Measurements from ENCODE around the gene TBL1XR1. TPM values are rescaled to one million over a fixed set of nuclear protein-coding genes. Genes with fewer than 3 reads are reported as not detected.

TBL1XR1 gene
- total and polyA plus RNA-seq, 2 donors (not counting 3 experiments of a cell fraction or from before 2014, with no cell fraction given) = 26.9 to 146 TPM

DNA sequence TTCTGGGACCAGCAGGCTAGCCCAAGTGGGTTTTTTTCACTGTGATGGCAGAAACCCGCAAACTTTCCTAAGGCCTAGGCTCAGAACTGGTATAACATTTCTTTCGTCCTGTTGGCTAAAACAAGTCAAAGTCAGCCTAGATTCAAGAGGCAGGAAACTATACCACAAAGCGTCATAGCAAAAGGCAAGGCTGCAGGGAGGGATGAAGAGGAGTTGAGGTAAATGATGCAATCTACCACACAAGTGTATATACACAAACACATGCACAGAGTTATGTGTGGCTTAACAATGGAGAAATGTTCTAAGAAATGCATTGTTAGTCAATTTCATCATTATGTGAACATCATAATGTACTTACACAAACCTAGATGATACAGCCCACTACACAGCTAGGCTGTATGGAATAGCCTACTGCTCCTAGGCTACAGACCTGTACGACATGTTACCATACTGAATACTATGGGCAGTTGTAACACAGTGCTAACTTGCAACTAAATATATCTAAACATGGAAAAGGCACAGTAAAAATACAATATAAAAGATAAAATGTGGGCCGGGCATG, 225.6 kb downstream of the TBL1XR1 start:
- DNase-seq (ENCODE audit: low read depth, low spot score) (no peak), FAIRE-seq (no peak)
- CTCF ChIA-PET = no interaction called here
- TF ChIP-seq GATA2 (IDR thresholded peaks at IDR 0.05; ENCODE audit: insufficient read depth, insufficient read length, low read depth, low read length) = no peak
- TF ChIP-seq FOS (IDR thresholded peaks at IDR 0.05; ENCODE audit: borderline replicate concordance, insufficient read depth, low read length) = no peak
- TF ChIP-seq JUN (IDR thresholded peaks at IDR 0.05; ENCODE audit: borderline replicate concordance, insufficient read depth, insufficient read length, low read depth) = no peak
- Histone ChIP-seq H3K9ac (replicated peaks; ENCODE audit: extremely low read depth, insufficient read depth, low read length) (no peak overlapping the region), H4K20me1 (replicated peaks; ENCODE audit: control insufficient read depth, extremely low read depth, insufficient read depth, low read length) (no peaks in the 10 kb centered on the region), H3K4me2 (ENCODE audit: insufficient read depth, low read length) (no peak overlapping the region), H3K27me3 (ENCODE audit: control insufficient read depth in 2 of 2, insufficient read depth in 2 of 2, low read length in 2 of 2) (no peaks in the 10 kb centered on the region), H3K4me1 (ENCODE audit: control insufficient read depth, extremely low read depth, insufficient read depth, low read length) (no peaks in the 10 kb centered on the region), H3K9me3 (replicated peaks; ENCODE audit: control insufficient read depth, insufficient read depth, low read length) (no peaks in the 10 kb centered on the region), H3K9me1 (replicated peaks; ENCODE audit: control insufficient read depth, extremely low read depth, insufficient read depth, low read length) (no peaks in the 10 kb centered on the region), H3K36me3 (ENCODE audit: control insufficient read depth in 2 of 2, extremely low read depth in 1 of 2, insufficient read depth in 2 of 2, low read length in 2 of 2) (no peaks in the 10 kb centered on the region), H2AFZ (ENCODE audit: low read depth, low read length) (no peak overlapping the region), H3K27ac (ENCODE audit: insufficient read depth, low read depth, low read length) (no peak overlapping the region), H3K4me3 (replicated peaks in 1 of 3; ENCODE audit: insufficient read depth in 1 of 3, low read depth in 1 of 3, low read length in 3 of 3) (no peak overlapping the region), H3K79me2 (ENCODE audit: control insufficient read depth, insufficient read depth, low read length) (no peaks in the 10 kb centered on the region)
- BruUV-seq (replicated peaks) = no TSS peak
- POLR2A ChIA-PET = no interaction called here
- intact Hi-C loops (cut with micrococcal nuclease) = no loop called here
- dilution Hi-C loops (cut with MboI; ENCODE audit: extremely low pct_ligation_motif_present, low sequenced_read_pairs) = no loop called here

DNA sequence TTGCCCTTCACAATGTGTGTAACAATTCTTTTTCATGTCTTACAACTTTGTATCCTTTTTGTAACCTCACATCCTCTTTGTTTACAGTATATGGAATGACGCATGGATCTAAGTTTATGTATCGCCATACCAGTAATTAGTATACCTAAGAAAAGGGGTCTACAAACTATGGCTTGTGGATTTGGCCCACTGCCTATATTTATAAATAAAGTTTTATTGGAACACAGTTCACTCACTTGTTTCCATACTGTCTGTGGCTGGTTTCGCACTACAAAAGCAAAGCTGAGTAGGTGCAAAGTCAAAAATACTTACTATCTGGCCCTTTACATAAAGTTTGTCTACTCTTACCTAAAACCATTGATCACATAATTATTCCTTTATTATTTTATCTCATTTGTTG, 226.5 kb downstream of the TBL1XR1 start:
- FAIRE-seq (no peak), DNase-seq (ENCODE audit: low read depth, low spot score) (no peak)
- Histone ChIP-seq H2AFZ (ENCODE audit: low read depth, low read length) (no peak overlapping the region), H3K9me3 (replicated peaks; ENCODE audit: control insufficient read depth, insufficient read depth, low read length) (no peaks in the 10 kb centered on the region), H3K4me1 (ENCODE audit: control insufficient read depth, extremely low read depth, insufficient read depth, low read length) (no peaks in the 10 kb centered on the region), H4K20me1 (replicated peaks; ENCODE audit: control insufficient read depth, extremely low read depth, insufficient read depth, low read length) (no peaks in the 10 kb centered on the region), H3K79me2 (ENCODE audit: control insufficient read depth, insufficient read depth, low read length) (no peaks in the 10 kb centered on the region), H3K36me3 (ENCODE audit: control insufficient read depth in 2 of 2, extremely low read depth in 1 of 2, insufficient read depth in 2 of 2, low read length in 2 of 2) (no peaks in the 10 kb centered on the region), H3K9me1 (replicated peaks; ENCODE audit: control insufficient read depth, extremely low read depth, insufficient read depth, low read length) (no peaks in the 10 kb centered on the region), H3K4me2 (ENCODE audit: insufficient read depth, low read length) (no peak overlapping the region), H3K27me3 (ENCODE audit: control insufficient read depth in 2 of 2, insufficient read depth in 2 of 2, low read length in 2 of 2) (no peaks in the 10 kb centered on the region), H3K27ac (ENCODE audit: insufficient read depth, low read depth, low read length) (no peak overlapping the region), H3K9ac (replicated peaks; ENCODE audit: extremely low read depth, insufficient read depth, low read length) (no peak overlapping the region), H3K4me3 (replicated peaks in 1 of 3; ENCODE audit: insufficient read depth in 1 of 3, low read depth in 1 of 3, low read length in 3 of 3) (no peak overlapping the region)
- intact Hi-C loops (cut with micrococcal nuclease) (no loop called here), dilution Hi-C loops (cut with MboI; ENCODE audit: extremely low pct_ligation_motif_present, low sequenced_read_pairs) (no loop called here)
- TF ChIP-seq FOS (IDR thresholded peaks at IDR 0.05; ENCODE audit: borderline replicate concordance, insufficient read depth, low read length) (no peak), POLR2A (IDR thresholded peaks at IDR 0.05; ENCODE audit: low read depth, low read length) (no peak), GATA2 (IDR thresholded peaks at IDR 0.05; ENCODE audit: insufficient read depth, insufficient read length, low read depth, low read length) (no peak), JUN (IDR thresholded peaks at IDR 0.05; ENCODE audit: borderline replicate concordance, insufficient read depth, insufficient read length, low read depth) (no peak), EZH2 (IDR thresholded peaks at IDR 0.05; ENCODE audit: borderline replicate concordance, low read depth, low read length, severe bottlenecking) (no peak), MYC (IDR thresholded peaks at IDR 0.05; ENCODE audit: low read depth, low read length) (no peak), POLR2AphosphoS5 (IDR thresholded peaks at IDR 0.05; ENCODE audit: insufficient read depth, low read depth, low read length) (no peak)
- TF ChIP-seq, protein P1, sequence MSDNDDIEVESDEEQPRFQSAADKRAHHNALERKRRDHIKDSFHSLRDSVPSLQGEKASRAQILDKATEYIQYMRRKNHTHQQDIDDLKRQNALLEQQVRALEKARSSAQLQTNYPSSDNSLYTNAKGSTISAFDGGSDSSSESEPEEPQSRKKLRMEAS (IDR thresholded peaks at IDR 0.05; ENCODE audit: insufficient read depth, insufficient read length) = no peak
- TF ChIP-seq, protein P2, sequence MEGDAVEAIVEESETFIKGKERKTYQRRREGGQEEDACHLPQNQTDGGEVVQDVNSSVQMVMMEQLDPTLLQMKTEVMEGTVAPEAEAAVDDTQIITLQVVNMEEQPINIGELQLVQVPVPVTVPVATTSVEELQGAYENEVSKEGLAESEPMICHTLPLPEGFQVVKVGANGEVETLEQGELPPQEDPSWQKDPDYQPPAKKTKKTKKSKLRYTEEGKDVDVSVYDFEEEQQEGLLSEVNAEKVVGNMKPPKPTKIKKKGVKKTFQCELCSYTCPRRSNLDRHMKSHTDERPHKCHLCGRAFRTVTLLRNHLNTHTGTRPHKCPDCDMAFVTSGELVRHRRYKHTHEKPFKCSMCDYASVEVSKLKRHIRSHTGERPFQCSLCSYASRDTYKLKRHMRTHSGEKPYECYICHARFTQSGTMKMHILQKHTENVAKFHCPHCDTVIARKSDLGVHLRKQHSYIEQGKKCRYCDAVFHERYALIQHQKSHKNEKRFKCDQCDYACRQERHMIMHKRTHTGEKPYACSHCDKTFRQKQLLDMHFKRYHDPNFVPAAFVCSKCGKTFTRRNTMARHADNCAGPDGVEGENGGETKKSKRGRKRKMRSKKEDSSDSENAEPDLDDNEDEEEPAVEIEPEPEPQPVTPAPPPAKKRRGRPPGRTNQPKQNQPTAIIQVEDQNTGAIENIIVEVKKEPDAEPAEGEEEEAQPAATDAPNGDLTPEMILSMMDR (IDR thresholded peaks at IDR 0.05; ENCODE audit: extremely low read depth in 1 of 2, insufficient read depth in 1 of 2, low read depth in 1 of 2, low read length in 2 of 2) = no peak
- no TSS peak for BruUV-seq (replicated peaks)
- CTCF ChIA-PET = no interaction called here
- POLR2A ChIA-PET = no interaction called here

All from endothelial cell of umbilical vein (primary cell).